Activated T-cell treated with anti-CD3 and anti-CD28 coated beads, Interleukin-2, amount 50 U/mL, for 72 hours (primary cell): Measurements from ENCODE around the gene ARIH1. TPM values are rescaled to one million over a fixed set of nuclear protein-coding genes. Genes with fewer than 3 reads are reported as not detected.

Experiments
- ATAC-seq, 2 donors: fragments of 150-1000 bp; cut with Tn5 transposase; replicated peaks in 1 of 2; 2 replicates each; pipeline ENCODE4 v1.10.0; 2021; ENCODE audit warnings: moderate library complexity in 2 of 2, mild to moderate bottlenecking in 1 of 2
- DNase-seq, 2 donors: peaks; one replicate each; pipeline ENCODE4 v3.0.0; 2021 to 2022; ENCODE audit warnings: mixed read lengths in 1 of 2
- H3K27ac Mint-ChIP-seq: one replicate; pipeline ENCODE4 v1.8.0; 2022; ENCODE audit warnings: mild to moderate bottlenecking, moderate library complexity, mixed read lengths
- H3K27me3 Mint-ChIP-seq: one replicate; pipeline ENCODE4 v1.8.0; 2022; ENCODE audit warnings: low read depth, mixed read lengths
- H3K36me3 Mint-ChIP-seq, 2 donors: one replicate each; pipeline ENCODE4 v1.8.0; 2022; ENCODE audit warnings: mixed read lengths in 2 of 2, mild to moderate bottlenecking in 1 of 2; ENCODE audit not compliant: insufficient read depth in 2 of 2
- H3K4me1 Mint-ChIP-seq: one replicate; pipeline ENCODE4 v1.8.0; 2022; ENCODE audit warnings: low read depth, mixed read lengths
- H3K4me3 Mint-ChIP-seq, 2 donors: one replicate each; pipeline ENCODE4 v1.8.0; 2022; ENCODE audit warnings: mild to moderate bottlenecking in 2 of 2, mixed read lengths in 2 of 2, moderate library complexity in 2 of 2
- H3K9me3 Mint-ChIP-seq, 2 donors: one replicate each; pipeline ENCODE4 v1.8.0; 2022; ENCODE audit warnings: mixed read lengths in 2 of 2
- total RNA-seq, 2 donors: library from RNA; stranded (reverse); gene quantifications; one replicate each; pipeline ENCODE4 v1.2.3, GENCODE V29; 2022

Gene ARIH1
- total RNA-seq, 2 donors from 2014 or later = 206 to 227 TPM

GRCh38 chr15:72492733-72493132 lies 18.6 kb downstream of the ARIH1 start:
- H3K4me1 Mint-ChIP-seq = peaks cover 65% of the 10 kb centered on the region

GRCh38 chr15:72493220-72493619 lies 19.1 kb downstream of the ARIH1 start:
- no peak for ATAC-seq
- no peak for DNase-seq
- Mint-ChIP-seq H3K9me3 (no peaks in the 10 kb centered on the region), H3K27ac (no peak overlapping the region), H3K4me1 (peaks cover 62% of the 10 kb centered on the region), H3K4me3 (peak overlapping the region in 1 of 2 donors; percentile 18), H3K36me3 (peaks cover 2 to 10% of the 10 kb centered on the region in 2 donors), H3K27me3 (no peaks in the 10 kb centered on the region)

More at GRCh38 chr15:72492733-72493132, 18.6 kb downstream of the ARIH1 start:
- no peaks in the 10 kb centered on the region for H3K9me3 Mint-ChIP-seq
- no peak for DNase-seq
- H3K36me3 Mint-ChIP-seq = peaks cover 2 to 9% of the 10 kb centered on the region in 2 donors
- no peak for ATAC-seq
- H3K27ac Mint-ChIP-seq = no peak overlapping the region
- H3K27me3 Mint-ChIP-seq = no peaks in the 10 kb centered on the region
- H3K4me3 Mint-ChIP-seq = peak overlapping the region in 1 of 2 donors; percentile 18

GRCh38 chr15:72495007-72495406 lies 20.9 kb downstream of the ARIH1 start:
- DNase-seq = no peak
- no peaks in the 10 kb centered on the region for H3K9me3 Mint-ChIP-seq
- H3K36me3 Mint-ChIP-seq = peaks cover 1 to 13% of the 10 kb centered on the region in 2 donors
- H3K27ac Mint-ChIP-seq = no peak overlapping the region
- H3K4me3 Mint-ChIP-seq = no peak overlapping the region
- ATAC-seq = no peak
- no peaks in the 10 kb centered on the region for H3K27me3 Mint-ChIP-seq
- peaks cover 57% of the 10 kb centered on the region for H3K4me1 Mint-ChIP-seq

GRCh38 chr15:72496783-72497182 lies 22.7 kb downstream of the ARIH1 start:
- Mint-ChIP-seq H3K9me3 (no peaks in the 10 kb centered on the region), H3K27ac (peak overlapping the region; percentile 83), H3K36me3 (peaks cover 1 to 15% of the 10 kb centered on the region in 2 donors), H3K4me3 (no peak overlapping the region), H3K27me3 (no peaks in the 10 kb centered on the region), H3K4me1 (peaks cover 47% of the 10 kb centered on the region)
- no peak for ATAC-seq
- DNase-seq = no peak

- H3K27me3 Mint-ChIP-seq = no peaks in the 10 kb centered on the region
- peaks cover 1 to 15% of the 10 kb centered on the region in 2 donors for H3K36me3 Mint-ChIP-seq
- ATAC-seq = peak in 1 of 2 donors; percentile 30
- peak overlapping the region; percentile 83 for H3K27ac Mint-ChIP-seq
- H3K9me3 Mint-ChIP-seq = no peaks in the 10 kb centered on the region
- DNase-seq = no peak
- H3K4me3 Mint-ChIP-seq = no peak overlapping the region
- peaks cover 43% of the 10 kb centered on the region for H3K4me1 Mint-ChIP-seq
Measured at GRCh38 chr15:72497402-72497801, 23.3 kb downstream of the ARIH1 start.

GRCh38 chr15:72502220-72502809 lies 28.2 kb downstream of the ARIH1 start:
- Mint-ChIP-seq H3K9me3 (no peaks in the 10 kb centered on the region), H3K27ac (peak overlapping the region; percentile 57), H3K27me3 (no peaks in the 10 kb centered on the region), H3K4me3 (no peak overlapping the region), H3K36me3 (peaks cover 1 to 14% of the 10 kb centered on the region in 2 donors), H3K4me1 (peaks cover 41% of the 10 kb centered on the region)
- ATAC-seq = no peak
- no peak for DNase-seq

GRCh38 chr15:72503147-72503546 lies 29.0 kb downstream of the ARIH1 start:
- H3K27ac Mint-ChIP-seq = no peak overlapping the region

GRCh38 chr15:72507402-72508092 lies 33.4 kb downstream of the ARIH1 start:
- no peak overlapping the region for H3K27ac Mint-ChIP-seq
- peaks cover 0 to 8% of the 10 kb centered on the region in 2 donors for H3K36me3 Mint-ChIP-seq
- no peak for ATAC-seq
- H3K4me1 Mint-ChIP-seq = peaks cover 39% of the 10 kb centered on the region
- no peaks in the 10 kb centered on the region for H3K27me3 Mint-ChIP-seq
- DNase-seq = no peak
- peaks cover 0 to 1% of the 10 kb centered on the region in 2 donors for H3K9me3 Mint-ChIP-seq
- no peak overlapping the region for H3K4me3 Mint-ChIP-seq

More at GRCh38 chr15:72503147-72503546, 29.0 kb downstream of the ARIH1 start:
- no peak overlapping the region for H3K4me3 Mint-ChIP-seq
- no peaks in the 10 kb centered on the region for H3K27me3 Mint-ChIP-seq
- H3K4me1 Mint-ChIP-seq = peaks cover 35% of the 10 kb centered on the region
- no peak for ATAC-seq
- H3K36me3 Mint-ChIP-seq = peaks cover 1 to 13% of the 10 kb centered on the region in 2 donors
- no peaks in the 10 kb centered on the region for H3K9me3 Mint-ChIP-seq
- DNase-seq = no peak

- H3K4me1 Mint-ChIP-seq = peaks cover 36% of the 10 kb centered on the region
- no peak overlapping the region for H3K4me3 Mint-ChIP-seq
Measured at GRCh38 chr15:72509484-72509883, 35.4 kb downstream of the ARIH1 start.

GRCh38 chr15:72511536-72511935 lies 37.4 kb downstream of the ARIH1 start:
- Mint-ChIP-seq H3K4me3 (no peak overlapping the region), H3K4me1 (peaks cover 45% of the 10 kb centered on the region), H3K27ac (peak overlapping the region; percentile 88), H3K9me3 (peaks cover 0 to 1% of the 10 kb centered on the region in 2 donors), H3K36me3 (peaks cover 2 to 10% of the 10 kb centered on the region in 2 donors), H3K27me3 (no peaks in the 10 kb centered on the region)
- DNase-seq (no peak), ATAC-seq (no peak)

More at GRCh38 chr15:72509484-72509883, 35.4 kb downstream of the ARIH1 start:
- Mint-ChIP-seq H3K9me3 (peaks cover 0 to 1% of the 10 kb centered on the region in 2 donors), H3K27ac (no peak overlapping the region), H3K36me3 (peaks cover 0 to 10% of the 10 kb centered on the region in 2 donors), H3K27me3 (no peaks in the 10 kb centered on the region)
- DNase-seq (no peak), ATAC-seq (no peak)

GRCh38 chr15:72515591-72516389 lies 41.7 kb downstream of the ARIH1 start:
- H3K36me3 Mint-ChIP-seq = peaks cover 2 to 8% of the 10 kb centered on the region in 2 donors
- DNase-seq = no peak
- H3K9me3 Mint-ChIP-seq = no peaks in the 10 kb centered on the region
- no peaks in the 10 kb centered on the region for H3K27me3 Mint-ChIP-seq
- H3K4me3 Mint-ChIP-seq = no peak overlapping the region
- H3K27ac Mint-ChIP-seq = peak overlapping the region; percentile 5
- no peak for ATAC-seq
- H3K4me1 Mint-ChIP-seq = peaks cover 49% of the 10 kb centered on the region

- no peaks in the 10 kb centered on the region for H3K27me3 Mint-ChIP-seq
- ATAC-seq = no peak
- H3K36me3 Mint-ChIP-seq = peaks cover 2 to 4% of the 10 kb centered on the region in 2 donors
- H3K4me3 Mint-ChIP-seq = no peak overlapping the region
- H3K4me1 Mint-ChIP-seq = peaks cover 46% of the 10 kb centered on the region
- DNase-seq = no peak
- peak overlapping the region; percentile 5 for H3K27ac Mint-ChIP-seq
- no peaks in the 10 kb centered on the region for H3K9me3 Mint-ChIP-seq
Measured at GRCh38 chr15:72516777-72517176, 42.6 kb downstream of the ARIH1 start.

GRCh38 chr15:72521682-72522081 lies 47.6 kb downstream of the ARIH1 start:
- no peak for DNase-seq
- no peaks in the 10 kb centered on the region for H3K27me3 Mint-ChIP-seq

More at GRCh38 chr15:72521682-72522081, 47.6 kb downstream of the ARIH1 start:
- Mint-ChIP-seq H3K36me3 (peaks cover 0 to 9% of the 10 kb centered on the region in 2 donors), H3K4me3 (no peak overlapping the region), H3K9me3 (no peaks in the 10 kb centered on the region), H3K4me1 (peaks cover 16% of the 10 kb centered on the region), H3K27ac (no peak overlapping the region)
- ATAC-seq = no peak
